Muscle layer of duodenum (tissue), 2 donors: ENCODE data around the gene MAN1B1.
A peak's percentile ranks its signal among the peaks of the same experiment; 100 is the strongest.
"Not testable (repeated sequence)": the region's sequence is repeated elsewhere in the genome, so short reads cannot be mapped to it uniquely, and the experiment has no call there.

Experiments used
- H3K27ac ChIP-seq: one replicate; pipeline ENCODE4 v1.7.0; 2013; ENCODE audit warnings: mild to moderate bottlenecking, low read length
- H3K27me3 ChIP-seq: one replicate; pipeline ENCODE4 v1.7.0; 2013; ENCODE audit warnings: low read depth, mild to moderate bottlenecking, control low read depth, low read length
- H3K36me3 ChIP-seq, 2 donors: one replicate each; pipeline ENCODE4 v1.7.0; 2013; ENCODE audit warnings: low read length in 2 of 2, control low read depth in 1 of 2, mild to moderate bottlenecking in 1 of 2; ENCODE audit not compliant: insufficient read depth in 2 of 2, control insufficient read depth in 1 of 2
- H3K4me1 ChIP-seq, 2 donors: one replicate each; pipeline ENCODE4 v1.7.0; 2013; ENCODE audit warnings: low read length in 2 of 2, mild to moderate bottlenecking in 2 of 2, control low read depth in 1 of 2, moderate library complexity in 1 of 2; ENCODE audit not compliant: insufficient read depth in 2 of 2, control insufficient read depth in 1 of 2
- H3K4me3 ChIP-seq, 2 donors: one replicate each; pipeline ENCODE4 v1.7.0; 2013; ENCODE audit warnings: low read length in 2 of 2, low read depth in 1 of 2, mild to moderate bottlenecking in 1 of 2
- H3K9me3 ChIP-seq, 2 donors: one replicate each; pipeline ENCODE4 v1.7.0; 2013; ENCODE audit warnings: low read length in 2 of 2, control low read depth in 1 of 2, mild to moderate bottlenecking in 1 of 2; ENCODE audit not compliant: control insufficient read depth in 1 of 2
- donor health status: healthy.

Gene MAN1B1

GRCh38 chr9:137128862-137129455, 42.2 kb downstream of the MAN1B1 start:
- Histone ChIP-seq H3K9me3 (no peaks in the 10 kb centered on the region), H3K27me3 (no peaks in the 10 kb centered on the region), H3K4me1 (peaks cover 10 to 30% of the 10 kb centered on the region in 2 donors), H3K27ac (peak overlapping the region; percentile 17), H3K4me3 (peak overlapping the region; percentile 62 to 86), H3K36me3 (no peaks in the 10 kb centered on the region)

DNA sequence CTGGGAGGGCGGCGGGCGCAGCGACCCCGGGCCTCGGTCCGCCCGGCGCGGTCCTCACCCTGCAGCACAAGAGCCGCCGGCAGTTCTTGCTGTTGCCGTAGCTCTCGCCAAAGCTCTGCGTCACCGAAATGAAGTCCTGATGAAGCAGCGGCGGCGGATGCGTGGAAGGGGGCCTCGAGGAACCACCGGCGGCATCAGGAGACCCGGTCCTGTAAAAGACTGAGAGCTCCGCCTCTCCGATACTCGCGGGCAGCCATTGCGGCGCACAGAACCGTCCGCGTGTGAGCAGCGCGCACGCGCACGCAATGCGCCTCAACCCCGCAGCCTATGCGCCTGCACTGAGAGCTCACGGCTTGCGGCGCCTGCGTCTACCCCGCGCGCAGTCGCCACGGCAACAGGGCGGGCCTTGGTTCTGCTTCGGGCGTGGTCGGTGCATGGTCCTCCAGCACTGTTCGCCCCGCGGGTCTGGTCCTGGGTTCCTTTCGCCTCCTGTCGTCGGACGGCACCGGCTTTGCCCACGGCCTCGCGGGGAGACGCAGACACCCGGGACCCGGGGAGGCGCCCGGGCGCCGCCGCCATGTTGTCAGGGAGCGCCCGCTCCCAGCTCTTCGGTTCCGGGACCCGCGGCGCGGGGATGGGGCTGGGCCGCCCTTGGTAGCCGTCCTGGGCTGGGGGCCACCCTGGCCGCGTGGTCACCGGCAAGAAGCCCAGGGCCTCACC, 42.8 kb downstream of the MAN1B1 start:
- peaks cover 10 to 30% of the 10 kb centered on the region in 2 donors for H3K4me1 ChIP-seq
- peak overlapping the region; percentile 62 to 86 for H3K4me3 ChIP-seq
- no peak overlapping the region for H3K27ac ChIP-seq

DNA sequence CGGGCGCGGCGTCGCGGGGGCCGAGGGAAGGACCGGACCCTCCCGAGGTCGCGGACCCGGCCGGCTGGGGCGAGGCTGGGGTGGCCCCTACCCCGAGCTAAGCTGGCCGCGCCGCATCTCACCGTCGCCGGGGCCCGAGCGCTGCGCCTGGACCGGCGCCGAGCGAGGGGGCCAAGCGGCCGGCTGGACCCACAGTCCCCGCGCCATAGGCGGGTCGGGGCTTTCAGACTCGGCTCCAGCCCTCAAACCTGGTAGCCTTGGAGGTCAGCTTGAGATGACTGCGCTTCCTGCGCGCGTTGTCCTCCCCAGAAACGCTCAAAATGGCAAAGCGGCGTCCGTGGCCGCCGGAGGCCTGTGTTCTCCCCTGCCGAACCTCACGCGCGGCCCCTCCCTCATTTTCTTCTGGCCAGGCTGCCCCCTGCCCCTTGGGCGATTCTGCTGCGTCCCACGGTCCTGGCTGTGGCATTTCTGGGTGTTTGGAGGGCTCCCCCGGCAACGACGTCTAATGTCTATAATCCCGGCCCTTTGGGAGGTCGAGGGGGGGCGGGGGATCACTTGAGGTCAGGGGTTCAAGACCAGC, 43.5 kb downstream of the MAN1B1 start:
- Histone ChIP-seq H3K9me3 (no peaks in the 10 kb centered on the region), H3K27me3 (no peaks in the 10 kb centered on the region), H3K4me3 (peak overlapping the region; percentile 62 to 86), H3K4me1 (peaks cover 10 to 30% of the 10 kb centered on the region in 2 donors), H3K36me3 (no peaks in the 10 kb centered on the region), H3K27ac (no peak overlapping the region)

More for the DNA sequence above, 42.8 kb downstream of the MAN1B1 start:
- no peaks in the 10 kb centered on the region for H3K27me3 ChIP-seq
- no peaks in the 10 kb centered on the region for H3K36me3 ChIP-seq
- H3K9me3 ChIP-seq, result no peaks in the 10 kb centered on the region

DNA sequence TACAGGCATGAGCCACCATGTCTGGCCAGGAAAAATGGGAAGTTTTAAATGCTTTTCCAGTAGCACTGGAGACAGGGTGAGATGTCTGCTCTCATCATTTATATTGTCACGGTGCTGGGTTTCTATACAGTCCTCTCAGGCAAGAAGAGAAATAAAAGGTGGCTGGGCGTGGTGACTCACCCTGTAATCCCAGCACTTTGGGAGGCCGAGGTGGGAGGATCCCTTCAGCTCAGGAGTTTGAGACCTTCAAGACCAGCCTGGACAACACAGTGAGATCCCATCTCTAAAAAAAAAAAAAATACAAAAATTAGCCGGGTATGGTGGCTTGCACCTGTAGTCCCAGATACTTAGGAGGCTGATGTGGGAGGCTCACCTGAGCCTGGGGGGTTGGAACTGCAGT, 47.4 kb downstream of the MAN1B1 start:
- Histone ChIP-seq H3K27me3 (peaks cover 21% of the 10 kb centered on the region), H3K4me3 (no peak overlapping the region), H3K36me3 (no peaks in the 10 kb centered on the region), H3K9me3 (no peaks in the 10 kb centered on the region), H3K27ac (no peak overlapping the region), H3K4me1 (peaks cover 0 to 11% of the 10 kb centered on the region in 2 donors)

GRCh38 chr9:137135154-137135553, 48.4 kb downstream of the MAN1B1 start:
- not testable (repeated sequence) for H3K4me3 ChIP-seq, H3K36me3 ChIP-seq, H3K9me3 ChIP-seq, H3K4me1 ChIP-seq, H3K27ac ChIP-seq
- peaks cover 29% of the 10 kb centered on the region for H3K27me3 ChIP-seq

DNA sequence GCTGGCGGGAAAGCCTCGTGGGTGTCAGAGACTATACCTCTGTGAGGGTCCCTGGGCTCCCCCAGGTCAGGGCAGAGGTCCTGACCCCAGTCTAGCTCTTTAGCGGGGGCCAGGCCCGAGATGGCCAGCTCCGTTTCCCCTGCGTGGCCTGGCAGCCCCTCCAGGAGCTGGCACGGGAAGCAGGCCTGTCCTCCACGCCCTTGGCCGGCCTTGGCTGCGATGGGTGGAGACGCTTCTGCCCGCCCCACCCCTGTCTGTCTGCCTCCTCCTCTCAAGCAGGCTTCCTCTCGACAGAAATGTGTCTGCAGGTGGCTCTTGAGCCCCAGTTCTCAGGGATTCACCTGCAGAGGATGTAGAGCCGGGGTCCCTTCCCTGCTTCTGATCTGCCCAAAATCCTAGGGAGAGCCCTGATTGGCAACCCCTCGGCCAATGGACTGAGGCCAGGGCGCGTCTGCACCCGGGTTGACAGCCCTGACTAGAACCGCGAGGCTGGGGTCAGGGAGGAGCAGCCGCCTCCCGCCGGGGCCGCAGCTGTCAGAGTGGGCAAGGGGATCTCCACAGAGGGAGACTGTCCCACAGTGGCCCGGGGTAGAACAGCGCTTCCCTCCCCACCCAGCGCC, 49.6 kb downstream of the MAN1B1 start:
- peaks cover 0 to 5% of the 10 kb centered on the region in 2 donors for H3K4me1 ChIP-seq
- H3K4me3 ChIP-seq, result no peak overlapping the region
- peaks cover 41% of the 10 kb centered on the region for H3K27me3 ChIP-seq
- no peaks in the 10 kb centered on the region for H3K36me3 ChIP-seq
- no peak overlapping the region for H3K27ac ChIP-seq
- H3K9me3 ChIP-seq, result no peaks in the 10 kb centered on the region

GRCh38 chr9:137136881-137137607, 50.3 kb downstream of the MAN1B1 start:
- H3K27me3 ChIP-seq, result peaks cover 48% of the 10 kb centered on the region
- H3K4me3 ChIP-seq, result no peak overlapping the region
- H3K9me3 ChIP-seq, result no peaks in the 10 kb centered on the region
- H3K4me1 ChIP-seq, result peaks cover 0 to 5% of the 10 kb centered on the region in 2 donors
- H3K36me3 ChIP-seq, result no peaks in the 10 kb centered on the region
- H3K27ac ChIP-seq, result no peak overlapping the region

- Histone ChIP-seq H3K9me3 (no peaks in the 10 kb centered on the region), H3K36me3 (no peaks in the 10 kb centered on the region), H3K4me3 (no peak overlapping the region), H3K27me3 (peaks cover 51% of the 10 kb centered on the region), H3K4me1 (peaks cover 0 to 5% of the 10 kb centered on the region in 2 donors), H3K27ac (no peak overlapping the region)
Observed at GRCh38 chr9:137138058-137138721, 51.4 kb downstream of the MAN1B1 start.

- Histone ChIP-seq H3K36me3 (no peaks in the 10 kb centered on the region), H3K27ac (no peak within 1 kb of the TSS), H3K4me1 (peaks cover 0 to 5% of the 10 kb centered on the region in 2 donors), H3K9me3 (no peaks in the 10 kb centered on the region), H3K4me3 (peak within 1 kb of the TSS in 1 of 2 donors; percentile 47), H3K27me3 (peaks cover 51% of the 10 kb centered on the region)
Observed at GRCh38 chr9:137138722-137139467, 52.1 kb downstream of the MAN1B1 start, which contains the start of gene GRIN1. Gene GRIN1, plus strand, starts transcription at chr9:137139154. Its CDS starts 333 bp downstream, at chr9:137139487.

- no peak overlapping the region for H3K4me3 ChIP-seq
- no peaks in the 10 kb centered on the region for H3K36me3 ChIP-seq
- H3K27me3 ChIP-seq, result peaks cover 51% of the 10 kb centered on the region
- no peaks in the 10 kb centered on the region for H3K9me3 ChIP-seq
- no peak overlapping the region for H3K27ac ChIP-seq
- peaks cover 0 to 5% of the 10 kb centered on the region in 2 donors for H3K4me1 ChIP-seq
Observed at GRCh38 chr9:137139468-137140150, 52.8 kb downstream of the MAN1B1 start.
